H1 (cell line): ENCODE measurements around the gene NOC4L. TPM values are rescaled to one million over a fixed set of nuclear protein-coding genes. Genes with fewer than 3 reads are reported as not detected.

Source experiments
- CBX5 ChIP-seq: fragments of 300-800, 300-1000 bp; sonication (generic); IDR thresholded peaks from 2 replicates; pipeline ENCODE4 v1.7.1; 2016; ENCODE audit warnings: antibody characterized with exemption, low read length, low read depth
- CBX8 ChIP-seq: fragments of 300-800, 300-1000 bp; sonication (generic); IDR thresholded peaks from 2 replicates; pipeline ENCODE4 v1.7.1; 2016; ENCODE audit warnings: low read depth, low read length, borderline replicate concordance
- CHD2 ChIP-seq: IDR thresholded peaks from 2 replicates; pipeline ENCODE4 v1.6.1; 2012; ENCODE audit warnings: low read length, improper control_type of control experiment
- GABPA ChIP-seq: IDR thresholded peaks from 2 replicates; pipeline ENCODE4 v1.6.1; 2011; ENCODE audit warnings: mild to moderate bottlenecking, low read length, moderate library complexity, borderline replicate concordance; ENCODE audit not compliant: insufficient read depth
- PHF8 ChIP-seq: fragments of 200-600 bp; sonication (generic); conservative IDR thresholded peaks from 2 replicates; pipeline ENCODE4 v1.7.1; 2012; ENCODE audit warnings: low read depth, mild to moderate bottlenecking, inconsistent platforms, low read length, moderate library complexity
- POU5F1 ChIP-seq: IDR thresholded peaks from 2 replicates; pipeline ENCODE4 v1.6.1; 2011; ENCODE audit warnings: low read depth, mild to moderate bottlenecking, low read length, moderate library complexity
- RFX5 ChIP-seq: IDR thresholded peaks from 2 replicates; pipeline ENCODE4 v1.6.1; 2011; ENCODE audit warnings: low read depth, low read length, improper control_type of control experiment, borderline replicate concordance
- TAF7 ChIP-seq: optimal IDR thresholded peaks from 2 replicates; pipeline ENCODE3; 2011; ENCODE audit warnings: low read depth, mild to moderate bottlenecking, inconsistent platforms, low read length, moderate library complexity, borderline replicate concordance
- TEAD4 ChIP-seq: IDR thresholded peaks from 2 replicates; pipeline ENCODE4 v1.6.1; 2012; ENCODE audit warnings: low read depth, low read length, inconsistent platforms, mixed read lengths
- polyA plus RNA-seq, 7 experiments: library from polyadenylated mRNA; depleted of rRNA in 3 of 7; stranded (reverse) in 5 of 7; unstranded in 2 of 7; fragments of >200 nt in 5 of 7; fragments of 200-250 nt in 2 of 7; gene quantifications; 1 replicate in 5 of 7; 2 replicates in 1 of 7; 4 replicates in 1 of 7; pipeline versions ENCODE4 v1.2.1 to v1.2.3, GENCODE V29; 2011 to 2013; ENCODE audit warnings: missing spikeins in 2 of 7, mixed read lengths in 2 of 7
- total RNA-seq: library from RNA; stranded (reverse); fragmentation: NEBNext Ultra II Directional; extraction: Animal tissue kit (Norgen Biotek cat#: 25700); gene quantifications from 2 replicates; pipeline ENCODE4 v1.2.1, GENCODE V29; 2021

The NOC4L gene
- total and polyA plus RNA-seq, 2 of the 8 experiments (the other 6 are each of a cell fraction or from before 2014, with no cell fraction given), result 26.8 to 40.3 TPM

DNA sequence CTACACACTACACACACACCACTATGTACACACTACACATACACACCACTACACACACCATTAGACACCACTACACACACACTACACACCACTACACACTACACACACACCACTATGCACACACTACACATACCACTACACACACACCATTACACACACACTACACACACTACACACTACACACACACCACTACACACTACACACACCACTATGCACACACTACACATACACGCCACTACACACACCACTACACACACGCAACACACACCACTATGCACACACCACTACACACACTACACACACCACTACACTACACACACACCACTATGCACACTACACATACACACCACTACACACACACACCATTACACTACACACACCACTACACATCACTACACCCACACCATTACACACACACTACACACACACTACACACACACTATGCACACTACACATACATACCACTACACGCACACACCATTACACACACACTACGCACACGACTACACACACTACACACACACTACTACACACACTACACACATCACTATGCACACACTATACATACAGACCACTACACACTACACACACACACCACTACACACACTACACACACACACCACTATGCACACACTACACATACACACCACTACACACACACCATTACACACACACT is 13.6 kb downstream of the NOC4L start (continued):
- TF ChIP-seq CHD2 (no peak), GABPA (no peak), TAF7 (no peak), RFX5 (no peak), CBX5 (no peak), TEAD4 (no peak), POU5F1 (no peak), PHF8 (no peak), CBX8 (no peak)
